Measurements from ENCODE around the gene MACROD2.

The MACROD2 gene

DNA sequence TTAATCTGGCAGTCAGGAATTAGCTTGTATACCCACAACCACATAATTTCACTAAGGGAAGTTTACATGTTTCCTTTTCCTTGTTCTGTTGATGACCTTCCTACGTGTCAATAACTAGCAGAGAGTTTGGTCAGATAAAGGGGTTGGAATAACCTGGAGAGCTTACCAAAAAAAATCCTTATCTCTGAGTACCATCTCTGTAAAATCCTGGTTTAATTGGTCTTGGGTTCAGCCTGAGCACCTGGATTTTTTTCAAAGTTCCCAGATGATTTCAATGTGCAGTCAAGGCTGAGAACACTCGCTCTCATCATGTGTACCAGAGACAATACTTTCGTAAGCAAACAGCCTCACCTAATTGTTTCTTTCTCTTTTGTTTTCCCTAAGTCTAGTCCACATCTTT, 825.9 kb downstream of the MACROD2 start:
- no peak for TF ChIP-seq ZNF274 (IDR thresholded peaks at IDR 0.05; ENCODE audit: low read depth, low read length)
- TF ChIP-seq YY1 (IDR thresholded peaks at IDR 0.05; ENCODE audit: insufficient read depth, insufficient read length) = no peak
- TF ChIP-seq SUZ12 (IDR thresholded peaks at IDR 0.05; ENCODE audit: extremely low read depth, insufficient read depth, insufficient read length) = no peak
- DNase-seq (ENCODE audit: low read depth, low spot score) = no peak
- no peak overlapping the region for H3K4me3 ChIP-seq (ENCODE audit: insufficient read length, low read depth)
- H3K27me3 ChIP-seq (ENCODE audit: insufficient read depth, insufficient read length) = no peaks in the 10 kb centered on the region
- H3K9me3 ChIP-seq (ENCODE audit: insufficient read depth, low read length) = no peaks in the 10 kb centered on the region
- no peaks in the 10 kb centered on the region for H3K36me3 ChIP-seq (ENCODE audit: insufficient read depth, insufficient read length, low read length)
- H3K4me1 ChIP-seq (ENCODE audit: insufficient read depth, insufficient read length) = no peaks in the 10 kb centered on the region
- no peak overlapping the region for H3K9ac ChIP-seq (ENCODE audit: insufficient read length, low read depth)

DNA sequence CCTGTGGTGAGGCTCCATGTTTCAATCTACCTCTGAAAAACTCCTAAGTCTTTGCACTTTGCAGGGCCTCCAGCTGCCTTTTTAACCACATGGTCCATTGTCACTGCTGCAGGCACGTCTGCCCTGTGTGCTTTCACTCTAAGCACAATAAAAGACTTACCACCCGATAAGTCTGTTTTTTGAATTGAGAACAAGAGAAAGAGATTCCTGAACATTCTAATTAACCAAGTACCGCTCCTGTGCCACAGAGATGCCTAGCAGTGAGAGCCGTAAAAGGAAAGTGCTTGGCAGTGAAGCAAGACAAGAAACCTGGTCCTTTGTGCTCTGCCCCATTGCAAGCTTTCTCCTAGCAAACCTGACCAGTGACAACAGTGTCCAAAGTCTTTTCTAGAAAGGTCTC, 829.7 kb downstream of the MACROD2 start:
- TF ChIP-seq YY1 (IDR thresholded peaks at IDR 0.05; ENCODE audit: insufficient read depth, insufficient read length) (no peak), SUZ12 (IDR thresholded peaks at IDR 0.05; ENCODE audit: extremely low read depth, insufficient read depth, insufficient read length) (no peak), ZNF274 (IDR thresholded peaks at IDR 0.05; ENCODE audit: low read depth, low read length) (no peak)
- H3K4me1 ChIP-seq (ENCODE audit: insufficient read depth, insufficient read length) = no peaks in the 10 kb centered on the region
- no peaks in the 10 kb centered on the region for H3K27me3 ChIP-seq (ENCODE audit: insufficient read depth, insufficient read length)
- no peak overlapping the region for H3K9ac ChIP-seq (ENCODE audit: insufficient read length, low read depth)
- H3K4me3 ChIP-seq (ENCODE audit: insufficient read length, low read depth) = no peak overlapping the region
- no peak for DNase-seq (ENCODE audit: low read depth, low spot score)
- H3K9me3 ChIP-seq (ENCODE audit: insufficient read depth, low read length) = no peaks in the 10 kb centered on the region
- H3K36me3 ChIP-seq (ENCODE audit: insufficient read depth, insufficient read length, low read length) = no peaks in the 10 kb centered on the region

DNA sequence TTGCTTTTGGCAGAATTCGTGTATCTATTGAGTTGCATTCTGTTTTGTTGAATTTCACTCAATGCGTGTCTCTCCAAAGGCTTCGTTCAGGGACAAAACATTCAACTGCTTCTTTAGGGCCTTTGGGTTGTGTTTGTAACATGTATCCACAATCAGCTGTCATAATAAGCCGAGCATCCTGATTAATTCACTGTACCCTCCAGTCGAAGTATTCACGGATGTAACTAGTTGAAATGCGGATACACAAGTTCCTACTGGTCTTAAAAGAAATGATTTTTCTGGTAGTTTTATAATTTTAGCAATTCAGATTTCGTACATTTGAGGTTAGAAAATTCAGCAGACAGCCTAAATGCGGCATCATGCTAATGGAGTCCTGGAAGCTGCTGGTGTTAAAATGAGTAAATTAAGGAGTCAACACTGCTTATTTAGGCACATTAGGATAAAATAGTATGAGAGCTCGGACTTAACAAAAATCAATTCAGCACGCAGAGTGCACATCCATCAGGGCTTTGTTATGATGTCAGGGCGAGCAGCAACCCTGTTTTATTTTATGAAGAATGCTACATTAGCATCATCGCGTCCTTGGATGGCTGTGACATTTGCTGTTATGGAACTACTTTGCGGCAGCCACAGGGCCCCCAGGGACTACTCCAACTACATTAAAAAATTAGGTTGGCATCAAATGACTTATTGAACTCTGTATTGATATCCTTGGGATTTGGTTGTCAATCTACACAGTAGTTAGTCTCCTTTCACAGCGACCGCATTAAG, 831.4 kb downstream of the MACROD2 start:
- no peak for DNase-seq (ENCODE audit: low read depth, low spot score)
- Histone ChIP-seq H3K9me3 (ENCODE audit: insufficient read depth, low read length) (no peaks in the 10 kb centered on the region), H3K9ac (ENCODE audit: insufficient read length, low read depth) (no peak overlapping the region), H3K4me1 (ENCODE audit: insufficient read depth, insufficient read length) (no peaks in the 10 kb centered on the region), H3K27me3 (ENCODE audit: insufficient read depth, insufficient read length) (no peaks in the 10 kb centered on the region), H3K4me3 (ENCODE audit: insufficient read length, low read depth) (no peak overlapping the region), H3K36me3 (ENCODE audit: insufficient read depth, insufficient read length, low read length) (no peaks in the 10 kb centered on the region)
- TF ChIP-seq YY1 (IDR thresholded peaks at IDR 0.05; ENCODE audit: insufficient read depth, insufficient read length) = no peak

DNA sequence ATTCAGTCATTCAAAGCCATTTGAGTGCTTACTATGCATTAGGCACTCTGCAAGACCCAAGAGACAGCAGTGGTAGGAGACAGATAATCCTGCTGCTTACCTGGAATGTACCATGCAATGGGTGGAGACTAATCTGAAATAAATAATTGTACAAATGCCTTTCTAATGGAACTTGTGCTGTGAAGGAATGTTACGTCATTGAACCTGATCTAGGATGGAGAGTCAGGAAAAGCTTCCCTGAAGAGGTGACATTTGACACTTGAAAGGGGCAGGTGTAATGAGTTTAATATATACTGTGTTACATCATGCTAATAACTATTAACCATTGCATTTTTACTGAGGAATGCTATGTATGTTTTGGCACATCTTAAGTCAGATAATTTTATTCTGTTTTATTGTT, 833.1 kb downstream of the MACROD2 start:
- DNase-seq (ENCODE audit: low read depth, low spot score) = no peak

DNA sequence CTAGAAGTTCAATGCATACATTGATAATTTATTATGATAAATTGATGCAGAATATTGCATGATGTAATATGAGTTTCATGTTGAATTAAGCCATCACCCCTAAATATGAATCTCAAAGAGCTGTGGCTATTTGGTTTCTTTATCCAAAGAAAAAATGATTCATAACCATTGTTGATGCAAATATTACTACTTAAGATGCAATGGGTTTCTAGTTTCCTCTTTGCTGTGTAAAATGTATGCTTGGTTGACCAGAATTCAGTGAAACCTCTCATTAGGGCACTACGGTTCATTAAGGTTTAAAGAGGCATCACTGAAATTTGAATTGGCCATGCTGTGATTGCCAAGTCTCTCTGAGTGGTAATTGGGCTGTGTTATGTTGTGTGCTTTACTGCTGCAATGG, 834.6 kb downstream of the MACROD2 start:
- TF ChIP-seq YY1 (IDR thresholded peaks at IDR 0.05; ENCODE audit: insufficient read depth, insufficient read length) = no peak
- TF ChIP-seq ZNF274 (IDR thresholded peaks at IDR 0.05; ENCODE audit: low read depth, low read length) = no peak
- no peak for TF ChIP-seq SUZ12 (IDR thresholded peaks at IDR 0.05; ENCODE audit: extremely low read depth, insufficient read depth, insufficient read length)
- no peaks in the 10 kb centered on the region for H3K36me3 ChIP-seq (ENCODE audit: insufficient read depth, insufficient read length, low read length)
- H3K9ac ChIP-seq (ENCODE audit: insufficient read length, low read depth) = no peak overlapping the region
- H3K4me3 ChIP-seq (ENCODE audit: insufficient read length, low read depth) = no peak overlapping the region
- no peaks in the 10 kb centered on the region for H3K27me3 ChIP-seq (ENCODE audit: insufficient read depth, insufficient read length)
- no peaks in the 10 kb centered on the region for H3K4me1 ChIP-seq (ENCODE audit: insufficient read depth, insufficient read length)
- no peaks in the 10 kb centered on the region for H3K9me3 ChIP-seq (ENCODE audit: insufficient read depth, low read length)
- DNase-seq (ENCODE audit: low read depth, low spot score) = no peak

More for the DNA sequence above, 833.1 kb downstream of the MACROD2 start:
- no peak overlapping the region for H3K4me3 ChIP-seq (ENCODE audit: insufficient read length, low read depth)
- no peaks in the 10 kb centered on the region for H3K4me1 ChIP-seq (ENCODE audit: insufficient read depth, insufficient read length)
- TF ChIP-seq SUZ12 (IDR thresholded peaks at IDR 0.05; ENCODE audit: extremely low read depth, insufficient read depth, insufficient read length) = no peak
- TF ChIP-seq ZNF274 (IDR thresholded peaks at IDR 0.05; ENCODE audit: low read depth, low read length) = no peak
- TF ChIP-seq YY1 (IDR thresholded peaks at IDR 0.05; ENCODE audit: insufficient read depth, insufficient read length) = no peak
- no peaks in the 10 kb centered on the region for H3K9me3 ChIP-seq (ENCODE audit: insufficient read depth, low read length)
- H3K9ac ChIP-seq (ENCODE audit: insufficient read length, low read depth) = no peak overlapping the region
- H3K27me3 ChIP-seq (ENCODE audit: insufficient read depth, insufficient read length) = no peaks in the 10 kb centered on the region
- no peaks in the 10 kb centered on the region for H3K36me3 ChIP-seq (ENCODE audit: insufficient read depth, insufficient read length, low read length)

DNA sequence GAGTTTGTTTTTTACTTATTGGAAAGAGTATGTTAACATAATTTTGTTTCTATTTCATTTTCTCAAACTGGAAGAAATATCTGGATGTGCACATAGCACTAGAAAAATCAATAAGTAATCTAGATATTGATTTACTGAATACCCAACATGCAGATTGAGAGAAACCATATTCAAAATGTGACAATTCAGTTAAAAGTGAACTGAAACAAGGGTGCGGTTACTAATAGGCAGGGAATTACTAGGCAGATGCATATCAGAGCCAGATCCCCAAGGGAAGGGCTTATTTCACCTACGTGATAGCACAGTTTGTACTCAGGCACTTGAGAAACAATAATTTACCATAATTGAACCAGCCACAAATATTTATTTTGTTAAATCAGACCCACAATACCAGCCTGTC, 835.1 kb downstream of the MACROD2 start:
- H3K4me1 ChIP-seq (ENCODE audit: insufficient read depth, insufficient read length) = no peaks in the 10 kb centered on the region
- no peak for DNase-seq (ENCODE audit: low read depth, low spot score)
- no peak overlapping the region for H3K4me3 ChIP-seq (ENCODE audit: insufficient read length, low read depth)
- TF ChIP-seq ZNF274 (IDR thresholded peaks at IDR 0.05; ENCODE audit: low read depth, low read length) = no peak
- TF ChIP-seq SUZ12 (IDR thresholded peaks at IDR 0.05; ENCODE audit: extremely low read depth, insufficient read depth, insufficient read length) = no peak
- no peak for TF ChIP-seq YY1 (IDR thresholded peaks at IDR 0.05; ENCODE audit: insufficient read depth, insufficient read length)
- no peaks in the 10 kb centered on the region for H3K36me3 ChIP-seq (ENCODE audit: insufficient read depth, insufficient read length, low read length)
- no peaks in the 10 kb centered on the region for H3K9me3 ChIP-seq (ENCODE audit: insufficient read depth, low read length)
- no peaks in the 10 kb centered on the region for H3K27me3 ChIP-seq (ENCODE audit: insufficient read depth, insufficient read length)
- no peak overlapping the region for H3K9ac ChIP-seq (ENCODE audit: insufficient read length, low read depth)

DNA sequence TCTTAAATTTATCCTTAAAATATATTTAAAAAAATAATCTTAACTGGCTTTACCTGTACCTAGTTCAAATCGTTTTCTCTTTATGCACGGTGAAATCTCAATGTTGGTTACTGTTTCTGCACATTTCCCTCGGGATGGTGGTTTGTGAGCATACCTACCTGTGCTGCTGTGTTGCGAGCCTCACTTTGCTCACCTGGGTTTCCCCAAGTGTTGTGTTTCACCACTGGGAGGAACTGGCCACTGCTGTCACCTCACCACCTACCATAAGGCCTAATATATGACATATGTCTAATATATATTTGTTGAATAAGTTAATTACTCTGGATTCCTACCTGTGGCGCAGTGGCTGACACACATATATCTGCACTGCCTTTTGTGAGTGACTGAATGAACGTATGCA, 835.6 kb downstream of the MACROD2 start:
- TF ChIP-seq ZNF274 (IDR thresholded peaks at IDR 0.05; ENCODE audit: low read depth, low read length) = no peak
- TF ChIP-seq SUZ12 (IDR thresholded peaks at IDR 0.05; ENCODE audit: extremely low read depth, insufficient read depth, insufficient read length) = no peak
- no peak for TF ChIP-seq YY1 (IDR thresholded peaks at IDR 0.05; ENCODE audit: insufficient read depth, insufficient read length)
- Histone ChIP-seq H3K27me3 (ENCODE audit: insufficient read depth, insufficient read length) (no peaks in the 10 kb centered on the region), H3K9ac (ENCODE audit: insufficient read length, low read depth) (no peak overlapping the region), H3K4me1 (ENCODE audit: insufficient read depth, insufficient read length) (no peaks in the 10 kb centered on the region), H3K36me3 (ENCODE audit: insufficient read depth, insufficient read length, low read length) (no peaks in the 10 kb centered on the region), H3K9me3 (ENCODE audit: insufficient read depth, low read length) (no peaks in the 10 kb centered on the region), H3K4me3 (ENCODE audit: insufficient read length, low read depth) (no peak overlapping the region)
- no peak for DNase-seq (ENCODE audit: low read depth, low spot score)
